GM23248 (cell line): Measurements from ENCODE around the gene KHDRBS2.

Source experiments
- EZH2 ChIP-seq: fragments of 200-600 bp; sonication (generic); IDR thresholded peaks from 2 replicates; pipeline ENCODE4 v1.6.1; 2018; ENCODE audit warnings: antibody characterized with exemption, mild to moderate bottlenecking; ENCODE audit not compliant: insufficient read depth, poor library complexity, severe bottlenecking
- EZH2phosphoT487 ChIP-seq: fragments of 200-600 bp; sonication (generic); IDR thresholded peaks from 2 replicates; pipeline ENCODE4 v1.6.1; 2018; ENCODE audit warnings: antibody characterized with exemption, moderate library complexity, mild to moderate bottlenecking, low read depth; ENCODE audit not compliant: insufficient read depth

DNA sequence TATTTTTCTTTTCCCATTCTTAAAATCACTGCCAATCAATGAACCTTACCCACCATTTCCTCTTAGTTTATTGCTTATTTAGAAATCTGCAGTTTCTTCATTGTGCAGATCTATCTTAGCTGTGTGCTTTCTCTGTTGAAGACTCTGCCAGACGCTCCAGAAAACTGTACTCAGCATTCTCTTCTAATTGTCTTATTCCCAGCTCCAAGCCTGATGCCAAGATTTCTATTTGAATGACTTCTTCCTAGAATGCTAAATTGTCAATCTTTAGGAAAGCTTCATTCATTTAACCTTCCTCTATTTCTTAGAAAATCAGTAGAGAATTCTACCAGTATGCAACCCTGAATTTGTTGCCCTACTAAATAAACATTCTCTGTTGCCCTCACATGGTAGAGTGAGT is 308.9 kb downstream of the KHDRBS2 start:
- TF ChIP-seq EZH2phosphoT487 (no peak), EZH2 (no peak)
